VCaP (cell line): ENCODE results near the gene SAMD4B.

ENCODE experiments used
- H3K27ac ChIP-seq: fragments of 450-650 bp; 2 replicates; pipeline ENCODE4 v1.5.1; 2017
- CTCF ChIP-seq: fragments of 450-650 bp; conservative IDR thresholded peaks from 2 replicates; pipeline ENCODE4 v1.5.1; 2017; ENCODE audit warnings: mild to moderate bottlenecking, moderate library complexity

The SAMD4B gene

GRCh38 chr19:39341719-39342604 is at the start of gene SAMD4B:
SAMD4B (plus strand) TSS chr19:39342421; CDS start chr19:39356894, 14,473 bp downstream.
- TF ChIP-seq CTCF, result peak; percentile 95
- H3K27ac ChIP-seq, result peak within 1 kb of the TSS; percentile 89

GRCh38 chr19:39293394-39293793 is 48.8 kb upstream of the SAMD4B start:
- no peak overlapping the region for H3K27ac ChIP-seq
- no peak for TF ChIP-seq CTCF

GRCh38 chr19:39296055-39296645 is 46.1 kb upstream of the SAMD4B start, which contains the start of gene IFNL1:
IFNL1 (plus strand) TSS chr19:39296407; CDS start chr19:39296422, 15 bp downstream.
- H3K27ac ChIP-seq, result no peak within 1 kb of the TSS
- no peak for TF ChIP-seq CTCF

GRCh38 chr19:39296906-39297305 is 45.3 kb upstream of the SAMD4B start:
- no peak for TF ChIP-seq CTCF
- H3K27ac ChIP-seq, result no peak overlapping the region

GRCh38 chr19:39297931-39298634 is 44.1 kb upstream of the SAMD4B start:
- no peak for TF ChIP-seq CTCF
- no peak overlapping the region for H3K27ac ChIP-seq

- H3K27ac ChIP-seq, result no peak overlapping the region
- no peak for TF ChIP-seq CTCF
Observed at GRCh38 chr19:39299404-39299803, 42.8 kb upstream of the SAMD4B start.

GRCh38 chr19:39299832-39300231 is 42.4 kb upstream of the SAMD4B start:
- TF ChIP-seq CTCF, result no peak
- H3K27ac ChIP-seq, result no peak overlapping the region
